Ascending aorta (tissue), 2 donors: Measurements from ENCODE around the gene SMAD6. TPM values are rescaled to one million over a fixed set of nuclear protein-coding genes. Genes with fewer than 3 reads are reported as not detected.

Source experiments
- DNase-seq, 2 donors: peaks; one replicate each; pipeline ENCODE4 v3.0.0-alpha.2; 2019; ENCODE audit warnings: low spot score in 2 of 2
- H3K27ac ChIP-seq, 2 donors: fragments of 200-600 bp; sonication (generic); one replicate each; pipeline ENCODE4 v1.5.1; 2016 to 2017; ENCODE audit warnings: mild to moderate bottlenecking in 1 of 2
- H3K27me3 ChIP-seq: fragments of 200-600 bp; sonication (generic); one replicate; pipeline ENCODE4 v1.5.1; 2017
- H3K36me3 ChIP-seq, 2 donors: fragments of 200-600 bp; sonication (generic); one replicate each; pipeline ENCODE4 v1.5.1; 2016
- H3K4me1 ChIP-seq, 2 donors: fragments of 200-600 bp; sonication (generic); one replicate each; pipeline ENCODE4 v1.5.1; 2016 to 2017; ENCODE audit warnings: mild to moderate bottlenecking in 1 of 2
- H3K4me3 ChIP-seq, 2 donors: fragments of 200-600 bp; sonication (generic); one replicate each; pipeline ENCODE4 v1.5.1; 2016 to 2017; ENCODE audit warnings: mild to moderate bottlenecking in 1 of 2
- H3K9me3 ChIP-seq, 2 donors: fragments of 200-600 bp; sonication (generic); one replicate each; pipeline ENCODE4 v1.5.1; 2016
- intact Hi-C: fragments of 100-400 bp; cut with DNase I; formaldehyde crosslinking; loops from one replicate; pipeline ENCODE4 v1.15.1; 2023
- total RNA-seq: library from RNA; depleted of rRNA; stranded (reverse); fragments of >200 nt; gene quantifications from one replicate; pipeline ENCODE4 v1.1.0, GENCODE V29; 2016
- TF ChIP-seq, protein P1 (sequence below), 3 experiments: fragments of 200-600 bp in 2 of 3; fragments of 450-650 bp in 1 of 3; sonication (generic) in 2 of 3; IDR thresholded peaks; one replicate each; pipeline ENCODE4 v1.5.1; 2016 to 2019; ENCODE audit warnings: antibody characterized with exemption in 3 of 3, mild to moderate bottlenecking in 1 of 3, moderate library complexity in 1 of 3

Gene SMAD6
- total RNA-seq, 1 donor from 2014 or later, result 140 TPM

DNA sequence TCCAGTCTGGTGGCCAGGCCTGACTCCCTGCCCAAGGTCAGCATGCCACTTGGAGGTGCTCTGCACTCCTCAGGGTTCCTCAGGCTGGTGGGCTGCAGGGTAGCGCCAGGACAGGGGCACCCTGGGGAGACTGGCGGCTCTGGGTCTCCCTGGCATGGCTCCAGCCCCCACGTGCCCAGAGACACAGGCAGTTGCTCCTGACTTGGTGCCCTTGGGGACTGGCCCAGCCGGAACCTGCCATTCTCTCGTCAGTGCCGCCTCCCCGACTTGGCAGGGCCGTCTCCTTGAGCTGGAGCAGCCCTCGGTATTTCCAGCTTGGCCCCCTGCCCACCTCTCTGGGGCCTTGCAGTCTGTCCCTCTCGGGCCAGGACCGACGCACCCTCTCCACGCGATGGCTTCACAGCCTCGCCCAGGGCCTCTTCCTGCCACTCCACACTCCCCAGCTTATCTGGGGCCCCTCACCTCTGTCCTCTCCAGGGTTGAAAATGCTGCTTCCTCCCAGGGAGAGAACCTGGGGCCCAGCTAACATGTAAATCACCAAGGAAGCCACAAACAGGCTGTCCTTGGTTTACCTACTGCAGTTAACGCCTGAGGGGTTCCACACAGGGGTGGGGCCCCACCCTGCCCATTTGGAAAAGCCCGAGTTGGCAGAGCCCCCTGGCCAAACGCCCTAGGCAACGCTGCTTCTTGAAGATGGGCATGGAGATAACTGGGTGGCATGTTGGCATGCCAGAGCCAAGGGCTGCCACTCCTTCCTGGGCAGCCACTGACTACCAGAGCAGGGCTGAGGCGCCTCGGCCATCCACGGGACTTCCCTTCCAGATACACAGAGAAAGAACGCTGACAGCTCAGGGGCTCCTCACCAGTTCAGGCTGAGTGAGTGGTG, 61.4 kb downstream of the SMAD6 start:
- Histone ChIP-seq H3K27ac (peak overlapping the region; percentile 76 to 95), H3K36me3 (no peaks in the 10 kb centered on the region), H3K4me3 (no peak overlapping the region), H3K4me1 (peaks cover 33 to 78% of the 10 kb centered on the region in 2 donors), H3K27me3 (no peaks in the 10 kb centered on the region), H3K9me3 (no peaks in the 10 kb centered on the region)
- DNase-seq, result peak; percentile 63 to 96
- intact Hi-C loops, result loop anchor here (2.0 kb wide), 2 partner anchors 43 to 61 kb away; partner anchors contain the start of gene SMAD6
- TF ChIP-seq, protein P1, sequence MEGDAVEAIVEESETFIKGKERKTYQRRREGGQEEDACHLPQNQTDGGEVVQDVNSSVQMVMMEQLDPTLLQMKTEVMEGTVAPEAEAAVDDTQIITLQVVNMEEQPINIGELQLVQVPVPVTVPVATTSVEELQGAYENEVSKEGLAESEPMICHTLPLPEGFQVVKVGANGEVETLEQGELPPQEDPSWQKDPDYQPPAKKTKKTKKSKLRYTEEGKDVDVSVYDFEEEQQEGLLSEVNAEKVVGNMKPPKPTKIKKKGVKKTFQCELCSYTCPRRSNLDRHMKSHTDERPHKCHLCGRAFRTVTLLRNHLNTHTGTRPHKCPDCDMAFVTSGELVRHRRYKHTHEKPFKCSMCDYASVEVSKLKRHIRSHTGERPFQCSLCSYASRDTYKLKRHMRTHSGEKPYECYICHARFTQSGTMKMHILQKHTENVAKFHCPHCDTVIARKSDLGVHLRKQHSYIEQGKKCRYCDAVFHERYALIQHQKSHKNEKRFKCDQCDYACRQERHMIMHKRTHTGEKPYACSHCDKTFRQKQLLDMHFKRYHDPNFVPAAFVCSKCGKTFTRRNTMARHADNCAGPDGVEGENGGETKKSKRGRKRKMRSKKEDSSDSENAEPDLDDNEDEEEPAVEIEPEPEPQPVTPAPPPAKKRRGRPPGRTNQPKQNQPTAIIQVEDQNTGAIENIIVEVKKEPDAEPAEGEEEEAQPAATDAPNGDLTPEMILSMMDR (IDR thresholded peaks at IDR 0.05), result no peak

DNA sequence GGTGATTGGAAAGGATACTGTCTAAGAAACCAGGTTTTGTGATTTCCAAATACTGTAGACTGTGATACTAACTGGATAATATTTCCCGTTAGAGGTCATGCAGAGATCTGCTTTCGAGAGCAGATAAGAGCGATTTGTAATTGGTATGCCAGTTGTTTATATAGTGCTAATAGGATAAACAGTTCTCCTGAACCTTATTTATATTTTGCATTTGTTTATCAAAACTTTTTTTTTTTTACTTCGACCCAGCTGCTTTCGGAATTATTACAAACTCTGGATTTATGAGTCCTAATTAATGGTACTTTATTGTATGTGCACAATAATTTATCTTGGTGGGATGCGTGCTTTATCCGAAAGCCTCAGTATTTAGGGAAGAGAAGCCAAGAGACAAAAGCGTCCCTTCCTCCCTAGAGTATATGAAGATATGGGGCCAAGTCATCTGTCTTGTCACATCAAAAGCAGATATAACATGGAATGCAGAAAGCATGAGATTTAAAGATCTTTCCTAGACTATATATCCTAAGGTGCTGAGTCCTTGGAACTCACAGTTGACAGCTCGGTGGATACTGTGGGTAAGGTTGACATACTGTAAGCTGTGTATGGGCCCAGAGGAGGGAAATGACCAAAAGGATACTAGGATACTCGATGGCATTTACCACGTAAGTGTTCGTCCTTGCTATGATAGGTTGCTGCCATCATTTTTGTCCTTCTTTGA, 62.2 kb downstream of the SMAD6 start:
- TF ChIP-seq, protein P1 (IDR thresholded peaks at IDR 0.05), result no peak

DNA sequence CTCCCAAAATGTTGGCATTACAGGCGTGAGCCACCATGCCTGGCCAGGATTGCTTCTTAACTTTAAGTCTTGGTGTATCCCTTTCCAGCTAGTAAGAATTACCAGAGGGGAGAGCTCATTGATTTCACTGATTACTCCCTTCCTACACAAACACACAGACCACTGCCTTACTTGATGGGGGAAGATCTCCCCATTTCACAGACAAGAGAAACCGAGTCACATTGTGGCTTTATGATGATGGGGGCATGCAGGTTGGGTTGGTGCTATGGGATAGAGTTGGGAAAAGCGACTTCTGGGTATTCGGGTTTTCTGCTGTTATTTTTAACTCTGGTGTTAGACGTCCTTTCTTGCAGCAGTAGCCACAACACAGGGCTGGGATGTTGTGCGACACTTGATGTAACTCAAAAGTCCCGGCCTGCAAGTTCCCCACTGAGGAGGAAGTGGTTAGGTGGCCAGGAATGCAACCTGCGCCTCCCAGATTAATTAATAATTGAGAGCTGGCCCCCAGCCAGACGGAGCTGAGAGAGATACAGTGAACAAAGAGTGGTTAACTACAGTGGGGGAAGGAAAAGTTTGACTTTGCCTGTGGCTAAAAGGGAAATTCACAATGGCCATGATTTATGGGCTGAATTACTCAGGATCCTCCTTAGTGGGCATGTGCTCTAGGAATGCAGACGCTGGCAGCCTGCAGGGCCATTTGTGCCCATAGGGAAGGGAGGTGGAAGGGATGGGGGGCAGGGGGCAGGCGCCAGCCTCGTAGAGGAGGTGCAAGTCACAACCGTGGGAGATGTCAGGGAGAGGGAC, 63.6 kb downstream of the SMAD6 start:
- no peaks in the 10 kb centered on the region for H3K9me3 ChIP-seq
- H3K27me3 ChIP-seq, result no peaks in the 10 kb centered on the region
- no peak overlapping the region for H3K4me3 ChIP-seq
- H3K36me3 ChIP-seq, result no peaks in the 10 kb centered on the region
- peak in 1 of 2 donors; percentile 78 for DNase-seq
- TF ChIP-seq, protein P1 (IDR thresholded peaks at IDR 0.05), result no peak
- peaks cover 31 to 70% of the 10 kb centered on the region in 2 donors for H3K4me1 ChIP-seq
- intact Hi-C loops, result no loop called here
- H3K27ac ChIP-seq, result peak overlapping the region; percentile 76 to 95

More for the DNA sequence above, 62.2 kb downstream of the SMAD6 start:
- Histone ChIP-seq H3K27me3 (no peaks in the 10 kb centered on the region), H3K36me3 (no peaks in the 10 kb centered on the region), H3K4me1 (peaks cover 33 to 74% of the 10 kb centered on the region in 2 donors), H3K9me3 (no peaks in the 10 kb centered on the region), H3K27ac (peak overlapping the region; percentile 76 to 95), H3K4me3 (no peak overlapping the region)
- no peak for DNase-seq
- intact Hi-C loops, result no loop called here

DNA sequence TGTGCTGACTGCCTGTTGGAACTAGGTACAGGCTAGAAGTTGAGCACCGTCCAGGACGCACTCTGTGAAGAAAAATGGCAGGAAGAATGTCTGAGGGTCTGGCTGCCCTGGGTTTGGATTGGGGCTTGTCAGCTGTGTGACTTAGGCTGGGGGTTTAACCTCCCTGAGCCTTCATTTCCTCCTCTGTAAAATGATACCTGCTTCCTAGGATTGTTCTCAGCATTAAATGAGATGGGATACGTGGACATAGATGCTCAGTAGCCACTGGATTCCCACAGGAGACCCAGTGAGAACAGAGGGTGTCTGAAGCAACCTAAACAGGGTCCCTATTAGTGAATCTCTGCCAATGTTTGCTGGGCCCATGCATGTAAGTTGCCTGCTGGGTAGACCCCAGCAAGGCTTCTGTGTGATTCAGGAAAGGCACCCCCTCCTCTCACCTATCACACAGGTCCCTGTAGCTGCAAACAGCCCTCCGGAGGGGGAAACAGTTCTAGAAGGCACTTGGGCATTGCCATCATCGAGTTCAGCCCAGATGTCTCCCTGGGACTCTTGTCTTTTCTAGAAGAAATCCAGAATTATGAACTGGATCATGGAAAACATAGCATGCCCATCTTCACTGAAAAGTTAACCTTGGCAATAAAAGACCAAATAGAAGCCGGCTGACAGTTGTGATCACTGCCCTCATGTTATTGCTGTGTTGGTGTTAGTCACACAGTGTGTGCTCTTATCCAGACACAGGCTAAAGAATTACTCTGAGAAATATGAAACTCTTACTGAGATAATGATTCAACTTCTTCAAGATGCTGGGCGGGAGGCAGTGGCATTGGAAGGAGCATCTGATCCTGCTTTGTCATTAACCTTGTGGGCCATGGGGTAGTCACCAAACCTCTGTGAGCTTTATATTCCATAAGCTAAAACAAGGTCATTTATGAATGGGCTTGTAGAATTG, 64.5 kb downstream of the SMAD6 start:
- DNase-seq, result no peak
- peak overlapping the region; percentile 76 to 95 for H3K27ac ChIP-seq
- peaks cover 27 to 62% of the 10 kb centered on the region in 2 donors for H3K4me1 ChIP-seq
- intact Hi-C loops, result no loop called here
- no peak overlapping the region for H3K4me3 ChIP-seq
- H3K9me3 ChIP-seq, result no peaks in the 10 kb centered on the region
- H3K36me3 ChIP-seq, result no peaks in the 10 kb centered on the region
- H3K27me3 ChIP-seq, result no peaks in the 10 kb centered on the region
- TF ChIP-seq, protein P1 (IDR thresholded peaks at IDR 0.05), result no peak
